Nephron progenitor cell (in vitro differentiated cells): ENCODE measurements around the gene APOL1.
"Not testable (repeated sequence)": the region's sequence is repeated elsewhere in the genome, so short reads cannot be mapped to it uniquely, and the experiment has no call there.

ENCODE experiments used
- DNase-seq: peaks from one replicate; pipeline ENCODE4 v3.0.0; 2021
- H3K27ac Mint-ChIP-seq: 2 replicates; pipeline ENCODE4 v1.8.0; 2021; ENCODE audit warnings: mild to moderate bottlenecking, moderate library complexity, mixed read lengths
- H3K27me3 Mint-ChIP-seq: 2 replicates; pipeline ENCODE4 v1.8.0; 2021; ENCODE audit warnings: mild to moderate bottlenecking, low read depth, mixed read lengths; ENCODE audit not compliant: poor library complexity
- H3K36me3 Mint-ChIP-seq: 2 replicates; pipeline ENCODE4 v1.8.0; 2021; ENCODE audit warnings: low read depth, mixed read lengths
- H3K4me1 Mint-ChIP-seq: 2 replicates; pipeline ENCODE4 v1.8.0; 2021; ENCODE audit warnings: mixed read lengths
- H3K4me3 Mint-ChIP-seq: 2 replicates; pipeline ENCODE4 v1.8.0; 2021; ENCODE audit warnings: mild to moderate bottlenecking, moderate library complexity, mixed read lengths
- H3K9me3 Mint-ChIP-seq: 2 replicates; pipeline ENCODE4 v1.8.0; 2021; ENCODE audit warnings: mild to moderate bottlenecking, moderate library complexity, mixed read lengths
- TF ChIP-seq, protein P1 (sequence below): fragments of 200-600 bp; sonication (generic); IDR thresholded peaks from 2 replicates; pipeline ENCODE4 v1.5.0; 2021; ENCODE audit warnings: antibody characterized with exemption

Gene APOL1

DNA sequence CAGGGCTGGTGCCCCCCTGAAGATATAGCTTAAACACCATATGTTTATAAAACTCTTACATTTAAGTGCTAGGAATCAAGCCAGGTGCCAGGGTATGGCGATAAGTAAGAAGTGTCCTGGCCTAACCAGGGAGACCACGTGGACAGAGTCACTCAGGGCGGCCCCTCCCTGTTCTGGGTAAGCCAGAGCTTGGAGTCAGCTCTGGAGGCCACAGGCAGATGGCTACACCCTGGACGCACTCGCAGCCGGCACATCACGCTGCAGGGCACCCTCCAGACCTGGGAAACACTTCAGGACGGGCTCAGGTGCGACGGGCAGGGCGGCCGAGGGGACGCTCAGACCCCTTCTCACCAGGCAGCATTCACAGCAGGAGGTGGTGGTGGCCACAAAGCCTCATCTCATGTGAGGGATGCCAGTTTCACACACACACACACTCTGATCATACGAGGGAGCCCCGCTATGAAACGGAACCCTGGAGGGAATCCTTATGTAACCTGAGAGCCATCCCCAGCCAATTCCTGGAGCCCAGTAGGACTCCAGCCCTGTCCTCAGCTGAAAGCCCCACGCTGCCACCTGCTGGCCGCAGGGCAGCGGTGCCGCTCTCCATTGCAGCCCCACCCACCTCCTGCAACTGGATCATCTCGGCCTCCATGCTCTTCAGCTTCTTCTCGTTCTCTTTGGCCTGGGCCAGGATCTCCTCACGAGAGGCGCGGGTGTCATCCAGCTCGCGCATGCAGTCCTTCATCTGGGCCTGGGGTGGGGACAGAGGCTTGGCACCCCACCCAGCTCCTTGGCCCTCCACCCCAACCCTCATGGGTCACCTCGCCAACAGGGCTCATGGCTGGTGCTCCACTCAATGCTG lies 33.4 kb downstream of the APOL1 start:
- no peak overlapping the region for H3K27ac Mint-ChIP-seq
- DNase-seq = peak; percentile 91
- peaks cover 63% of the 10 kb centered on the region for H3K36me3 Mint-ChIP-seq
- peaks cover 31% of the 10 kb centered on the region for H3K4me1 Mint-ChIP-seq
- TF ChIP-seq, protein P1, sequence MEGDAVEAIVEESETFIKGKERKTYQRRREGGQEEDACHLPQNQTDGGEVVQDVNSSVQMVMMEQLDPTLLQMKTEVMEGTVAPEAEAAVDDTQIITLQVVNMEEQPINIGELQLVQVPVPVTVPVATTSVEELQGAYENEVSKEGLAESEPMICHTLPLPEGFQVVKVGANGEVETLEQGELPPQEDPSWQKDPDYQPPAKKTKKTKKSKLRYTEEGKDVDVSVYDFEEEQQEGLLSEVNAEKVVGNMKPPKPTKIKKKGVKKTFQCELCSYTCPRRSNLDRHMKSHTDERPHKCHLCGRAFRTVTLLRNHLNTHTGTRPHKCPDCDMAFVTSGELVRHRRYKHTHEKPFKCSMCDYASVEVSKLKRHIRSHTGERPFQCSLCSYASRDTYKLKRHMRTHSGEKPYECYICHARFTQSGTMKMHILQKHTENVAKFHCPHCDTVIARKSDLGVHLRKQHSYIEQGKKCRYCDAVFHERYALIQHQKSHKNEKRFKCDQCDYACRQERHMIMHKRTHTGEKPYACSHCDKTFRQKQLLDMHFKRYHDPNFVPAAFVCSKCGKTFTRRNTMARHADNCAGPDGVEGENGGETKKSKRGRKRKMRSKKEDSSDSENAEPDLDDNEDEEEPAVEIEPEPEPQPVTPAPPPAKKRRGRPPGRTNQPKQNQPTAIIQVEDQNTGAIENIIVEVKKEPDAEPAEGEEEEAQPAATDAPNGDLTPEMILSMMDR = peak; percentile 95
- H3K9me3 Mint-ChIP-seq = peaks cover 8% of the 10 kb centered on the region
- H3K27me3 Mint-ChIP-seq = no peaks in the 10 kb centered on the region
- no peak overlapping the region for H3K4me3 Mint-ChIP-seq

DNA sequence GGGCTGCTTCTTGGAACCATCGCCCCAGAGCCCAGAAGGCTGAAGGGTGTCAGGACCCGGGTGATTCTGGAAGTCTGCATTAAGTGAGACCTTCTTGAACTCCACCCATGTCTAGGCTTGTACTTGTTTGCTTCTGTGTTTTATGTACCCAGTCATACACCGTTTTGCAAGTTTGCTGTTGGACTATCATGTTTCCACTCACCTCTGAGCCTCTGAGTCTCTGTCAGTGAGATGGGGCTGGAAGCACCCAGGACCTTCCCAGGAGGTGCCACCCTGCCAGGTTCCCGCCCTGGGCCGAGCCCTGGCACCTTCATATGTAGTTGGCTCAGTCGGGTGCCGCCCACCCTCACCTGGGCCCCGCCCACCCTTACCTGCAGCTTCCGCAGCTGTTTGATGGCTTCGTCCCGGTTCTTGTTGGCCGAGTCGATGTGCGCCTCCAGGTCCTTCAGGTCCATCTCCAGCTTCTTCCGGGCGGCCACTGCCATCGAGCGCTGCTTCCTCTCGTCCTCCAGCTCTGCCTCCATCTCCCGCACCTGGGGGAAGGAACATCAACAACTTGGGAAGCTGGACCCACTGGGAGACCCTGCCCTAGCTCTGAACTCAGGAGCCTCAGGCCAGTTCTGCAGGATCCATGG lies 35.1 kb downstream of the APOL1 start:
- Mint-ChIP-seq H3K4me1 (peaks cover 14% of the 10 kb centered on the region), H3K27ac (no peak overlapping the region), H3K9me3 (peaks cover 21% of the 10 kb centered on the region), H3K27me3 (no peaks in the 10 kb centered on the region), H3K4me3 (no peak overlapping the region), H3K36me3 (peaks cover 74% of the 10 kb centered on the region)
- no peak for DNase-seq
- TF ChIP-seq, protein P1 = no peak

DNA sequence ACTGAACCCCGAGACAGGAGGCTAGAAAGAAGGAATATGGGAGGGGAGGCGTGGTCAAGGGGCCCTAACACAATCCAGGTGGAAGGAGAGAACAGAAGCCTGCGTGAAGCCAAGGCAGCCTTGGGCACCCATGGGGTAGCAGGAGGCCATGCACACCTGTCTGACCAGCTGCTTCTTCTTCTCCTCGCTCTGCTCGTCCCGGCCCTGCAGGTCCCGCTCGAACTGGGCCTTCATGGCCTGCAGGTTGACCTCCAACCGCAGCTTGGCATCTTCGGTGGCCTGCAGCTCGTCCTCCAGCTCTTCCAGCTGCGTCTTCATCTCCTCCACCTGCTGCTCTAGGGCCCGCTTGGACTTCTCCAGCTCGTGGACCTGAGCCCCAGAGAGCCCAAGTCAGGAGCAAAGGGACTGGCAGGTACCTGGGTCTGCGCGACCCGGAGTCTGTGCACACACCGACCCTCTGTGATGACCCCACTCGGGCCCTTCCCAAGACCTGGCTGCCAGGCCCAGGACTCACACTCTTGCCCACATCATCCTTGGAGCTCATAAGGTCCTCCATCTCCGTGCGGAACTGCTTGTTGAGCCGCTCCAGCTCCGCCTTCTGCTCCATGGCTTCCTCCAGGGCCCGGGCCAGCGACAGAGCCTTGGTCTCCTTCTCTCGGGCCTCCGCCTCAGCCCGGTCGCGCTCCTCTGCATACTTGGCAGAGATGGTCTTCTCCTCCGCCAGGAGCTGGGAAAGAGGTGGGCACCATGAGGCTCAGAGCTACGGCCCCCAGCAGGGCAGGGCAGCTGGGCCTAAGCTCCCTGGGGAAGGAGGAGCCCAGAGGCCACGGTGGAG lies 35.9 kb downstream of the APOL1 start:
- Mint-ChIP-seq H3K4me3 (no peak overlapping the region), H3K4me1 (peaks cover 13% of the 10 kb centered on the region), H3K27ac (peak overlapping the region; percentile 61), H3K9me3 (peaks cover 21% of the 10 kb centered on the region), H3K36me3 (peaks cover 77% of the 10 kb centered on the region), H3K27me3 (no peaks in the 10 kb centered on the region)
- TF ChIP-seq, protein P1 = no peak
- no peak for DNase-seq

DNA sequence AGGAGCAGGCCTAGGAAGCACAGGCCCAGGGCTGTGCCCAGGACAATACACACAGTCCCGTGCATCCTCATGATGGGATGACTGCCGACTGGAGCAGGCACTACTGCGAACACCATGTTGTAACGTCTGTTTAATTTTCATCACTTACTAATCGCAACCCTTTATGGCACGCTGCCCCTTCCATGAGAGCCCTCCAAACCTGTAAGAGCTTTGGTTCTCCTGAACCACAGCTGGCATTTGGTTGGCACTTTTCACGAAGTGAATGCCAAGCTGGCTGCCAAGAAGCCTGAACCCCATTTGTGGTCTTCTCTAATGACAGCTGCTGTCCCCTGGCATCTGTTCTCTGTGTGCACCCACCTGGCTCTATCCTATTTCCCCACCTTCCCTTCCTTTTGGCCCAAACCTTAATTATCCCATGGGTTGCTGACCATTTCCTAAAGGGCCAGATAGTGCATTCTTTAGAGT lies 36.5 kb downstream of the APOL1 start:
- H3K4me3 Mint-ChIP-seq = no peak overlapping the region
- peaks cover 80% of the 10 kb centered on the region for H3K36me3 Mint-ChIP-seq

DNA sequence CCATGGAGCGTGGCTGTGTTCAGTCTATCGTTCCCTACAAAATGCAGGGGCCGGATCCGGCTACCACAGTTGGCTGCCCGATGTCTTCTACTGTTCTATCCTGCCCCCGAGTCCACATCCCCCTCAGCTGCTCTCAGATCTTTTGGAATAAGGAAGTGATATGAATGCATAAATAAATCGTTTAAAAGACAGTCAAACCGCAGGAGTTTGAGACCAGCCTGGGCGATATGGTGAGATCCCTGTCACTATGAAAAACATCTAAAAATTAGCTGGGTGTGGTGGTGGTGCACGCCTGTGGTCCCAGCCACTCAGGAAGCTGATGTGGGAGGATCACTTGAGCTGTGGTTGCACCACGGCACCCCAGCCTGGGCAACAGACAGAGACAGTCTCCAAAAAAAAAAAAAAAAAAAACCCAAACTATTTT lies 37.0 kb downstream of the APOL1 start:
- H3K27me3 Mint-ChIP-seq, H3K4me3 Mint-ChIP-seq, H3K27ac Mint-ChIP-seq, DNase-seq: not testable (repeated sequence)
- Mint-ChIP-seq H3K9me3 (peaks cover 21% of the 10 kb centered on the region), H3K36me3 (peaks cover 82% of the 10 kb centered on the region), H3K4me1 (peaks cover 13% of the 10 kb centered on the region)

More for the DNA sequence above, 36.5 kb downstream of the APOL1 start:
- Mint-ChIP-seq H3K9me3 (peaks cover 21% of the 10 kb centered on the region), H3K4me1 (peaks cover 13% of the 10 kb centered on the region), H3K27ac (no peak overlapping the region), H3K27me3 (no peaks in the 10 kb centered on the region)
- TF ChIP-seq, protein P1 = no peak
- no peak for DNase-seq

DNA sequence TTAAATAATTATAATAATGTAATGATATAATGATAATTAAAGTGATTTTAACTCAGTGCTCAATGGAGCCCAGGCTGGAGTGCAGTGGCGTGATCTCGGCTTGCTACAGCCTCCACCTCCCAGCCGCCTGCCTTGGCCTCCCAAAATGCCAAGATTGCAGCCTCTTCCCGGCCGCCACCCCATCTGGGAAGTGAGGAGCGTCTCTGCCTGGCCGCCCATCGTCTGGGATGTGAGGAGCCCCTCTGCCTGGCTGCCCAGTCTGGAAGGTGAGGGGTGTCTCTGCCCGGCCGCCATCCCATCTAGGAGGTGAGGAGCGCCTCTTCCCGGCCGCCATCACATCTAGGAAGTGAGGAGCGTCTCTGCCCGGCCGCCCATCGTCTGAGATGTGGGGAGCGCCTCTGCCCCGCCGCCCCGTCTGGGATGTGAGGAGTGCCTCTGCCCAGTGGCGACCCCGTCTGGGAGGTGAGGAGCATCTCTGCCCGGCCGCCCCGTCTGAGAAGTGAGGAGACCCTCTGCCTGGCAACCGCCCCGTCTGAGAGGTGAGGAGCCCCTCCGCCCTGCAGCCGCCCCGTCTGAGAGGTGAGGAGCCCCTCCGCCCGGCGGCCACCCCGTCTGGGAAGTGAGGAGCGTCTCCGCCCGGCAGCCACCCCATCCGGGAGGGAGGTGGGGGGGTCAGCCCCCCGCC lies 37.6 kb downstream of the APOL1 start:
- Mint-ChIP-seq H3K36me3 (peaks cover 87% of the 10 kb centered on the region), H3K9me3 (peaks cover 21% of the 10 kb centered on the region), H3K4me1 (peaks cover 13% of the 10 kb centered on the region)
- not testable (repeated sequence) for H3K27me3 Mint-ChIP-seq, DNase-seq, H3K4me3 Mint-ChIP-seq, H3K27ac Mint-ChIP-seq
